ENCODE results near the gene ZNF691. TPM values are rescaled to one million over a fixed set of nuclear protein-coding genes. Genes with fewer than 3 reads are reported as not detected.

The ZNF691 gene, protein sequence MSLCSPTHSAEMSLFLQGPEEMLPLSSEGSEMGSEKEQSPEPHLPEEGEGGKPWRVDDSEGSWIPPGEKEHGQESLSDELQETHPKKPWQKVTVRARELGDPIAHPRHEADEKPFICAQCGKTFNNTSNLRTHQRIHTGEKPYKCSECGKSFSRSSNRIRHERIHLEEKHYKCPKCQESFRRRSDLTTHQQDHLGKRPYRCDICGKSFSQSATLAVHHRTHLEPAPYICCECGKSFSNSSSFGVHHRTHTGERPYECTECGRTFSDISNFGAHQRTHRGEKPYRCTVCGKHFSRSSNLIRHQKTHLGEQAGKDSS
- total RNA-seq (2022; extraction: Qiagen RNA extraction): 6.7 to 8.2 TPM (median 7.4 TPM) in 5 replicates

DNA sequence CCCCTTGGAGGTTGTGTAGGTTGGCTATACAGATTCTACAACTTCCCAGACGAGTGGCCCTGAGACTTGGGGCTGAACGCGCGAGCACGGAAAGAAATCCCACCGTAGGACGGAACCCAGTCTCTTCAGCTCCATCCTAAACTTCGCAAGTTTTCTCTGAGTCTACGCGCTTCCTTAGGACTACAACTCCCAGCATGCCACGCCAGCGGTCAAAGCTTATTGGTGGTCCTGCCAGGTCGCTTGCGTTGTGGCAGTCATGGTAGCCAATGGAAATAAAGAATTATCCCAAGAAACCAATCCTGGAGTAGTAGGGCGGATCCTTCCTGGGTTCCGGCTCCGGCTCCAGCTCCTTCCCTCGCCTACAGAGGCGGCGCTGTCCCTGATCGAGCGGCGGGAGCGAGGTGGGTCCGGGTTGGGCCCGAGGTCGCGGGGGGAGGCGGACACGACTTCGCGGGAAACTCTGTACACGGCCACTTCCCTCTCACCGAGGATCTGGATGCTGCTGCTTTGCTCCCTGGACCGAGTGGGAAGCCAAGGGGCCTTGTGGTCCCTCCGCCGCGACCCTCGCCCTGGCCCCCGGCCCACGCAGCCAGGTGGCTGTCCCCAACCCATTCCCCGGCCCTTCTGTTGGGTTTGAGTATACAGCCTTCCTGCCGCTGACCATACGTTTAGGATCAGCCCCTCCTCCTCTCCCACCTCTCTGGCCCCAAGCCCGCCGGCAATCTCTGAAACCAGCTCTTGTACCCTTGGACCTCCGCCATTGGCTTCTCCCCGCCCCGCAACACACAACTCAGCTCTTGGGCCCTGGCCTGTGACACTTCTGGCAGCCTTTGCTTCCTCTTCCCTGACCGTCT, at the start of gene ZNF691:
ZNF691 (plus strand) TSS at position 357 of the 854 bp plus-strand sequence. CDS start 3,046 bp downstream, outside the sequence.

DNA sequence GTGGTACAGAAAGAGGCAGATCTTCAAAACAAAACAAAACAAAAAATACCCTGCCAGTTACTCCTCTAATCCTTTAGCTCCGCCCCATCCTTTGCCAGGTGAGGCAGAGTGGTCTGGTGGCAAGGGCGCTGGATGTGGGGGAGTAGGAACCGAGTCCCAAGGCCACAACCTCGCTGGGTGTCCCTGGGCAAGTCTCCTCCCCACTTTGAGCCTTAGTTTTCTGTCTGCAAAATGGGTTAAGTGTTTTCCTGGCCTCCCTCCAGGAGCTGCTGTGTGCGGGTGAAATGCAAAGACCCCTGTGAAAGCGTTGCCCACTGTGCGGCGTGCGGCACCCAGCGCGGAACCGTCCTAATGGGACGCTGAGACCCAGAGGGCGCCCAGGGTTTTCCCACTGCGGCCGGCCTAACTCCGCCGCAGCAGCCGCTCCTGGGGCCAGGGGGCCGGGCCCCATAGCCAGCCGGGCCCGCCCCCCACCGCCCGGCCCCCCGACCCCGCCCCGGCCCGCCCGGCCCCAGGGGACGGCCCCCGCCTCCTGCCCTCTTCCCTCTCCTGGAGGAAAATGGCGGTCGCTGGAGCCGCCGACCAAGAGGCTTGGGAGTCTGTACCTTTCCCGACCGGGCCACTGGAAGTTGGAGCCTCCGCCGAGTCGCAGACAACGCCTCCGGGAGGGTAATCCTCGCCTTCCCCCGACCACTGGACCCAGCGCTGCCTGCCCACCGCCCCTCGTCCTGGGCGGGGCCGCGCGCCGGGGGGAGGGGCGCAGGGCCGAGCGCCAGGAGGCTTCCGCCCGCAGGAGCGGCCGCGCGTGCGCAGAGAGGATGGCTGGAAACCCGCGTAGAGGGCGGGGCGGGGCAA, 29.6 kb upstream of the ZNF691 start, which contains the start of the genes ERMAP and SVBP:
ERMAP (plus strand) TSS at position 538 of the 855 bp plus-strand sequence. CDS start 13,327 bp downstream, outside the sequence.
SVBP (minus strand) TSS at position 813 of the 855 bp plus-strand sequence. CDS start 853 bp downstream, outside the sequence.

Other genes with a start within 250 kb of the ZNF691 start
- gene PPIH, start 188.2 kb upstream of the ZNF691 start, total RNA-seq (2022; extraction: Qiagen RNA extraction): 58.4 to 75.0 TPM (median 61.8 TPM) in 5 replicates
- gene YBX1, start 164.2 kb upstream of the ZNF691 start, total RNA-seq (2022; extraction: Qiagen RNA extraction): 759 to 914 TPM (median 874 TPM) in 5 replicates
- gene CLDN19, start 106.4 kb upstream of the ZNF691 start, total RNA-seq (2022; extraction: Qiagen RNA extraction): not detected in 5 replicates
- gene P3H1, start 79.6 kb upstream of the ZNF691 start, total RNA-seq (2022; extraction: Qiagen RNA extraction): 21.6 to 33.8 TPM (median 29.0 TPM) in 5 replicates
- 2.1 to 5.9 TPM (median 3.3 TPM) in 5 replicates for gene C1orf50, start 79.4 kb upstream of the ZNF691 start, total RNA-seq (2022; extraction: Qiagen RNA extraction)
- gene TMEM269, start 61.6 kb upstream of the ZNF691 start, total RNA-seq (2022; extraction: Qiagen RNA extraction): 0.05 to 0.11 TPM (median 0.08 TPM) in 5 replicates
- 3.5 to 4.6 TPM (median 4.2 TPM) in 5 replicates for gene ERMAP, start 29.5 kb upstream of the ZNF691 start, total RNA-seq (2022; extraction: Qiagen RNA extraction)
- gene SVBP, start 29.2 kb upstream of the ZNF691 start, total RNA-seq (2022; extraction: Qiagen RNA extraction): 12.3 to 15.8 TPM (median 13.7 TPM) in 5 replicates
- 101 to 117 TPM (median 109 TPM) in 5 replicates for gene SLC2A1, start 112.3 kb downstream of the ZNF691 start, total RNA-seq (2022; extraction: Qiagen RNA extraction)